IMR-90 (cell line): ENCODE results near the gene SELP. TPM values are rescaled to one million over a fixed set of nuclear protein-coding genes. Genes with fewer than 3 reads are reported as not detected.

Experiments used
- ATAC-seq: fragments of 200-7000 bp; cut with Tn5 transposase; 2 replicates; pipeline ENCODE4 v1.9.1; 2020; ENCODE audit warnings: low read depth, mild to moderate bottlenecking, moderate library complexity
- BruUV-seq: library from RNA; stranded (reverse); fragments of 400-500 nt; replicated peaks from 2 replicates; lab custom pipeline; 2021; lab: Mats Ljungman, UMichigan
- CTCF ChIA-PET: fragments of 300-600 bp; formaldehyde crosslinking; extraction: SDS; loops from one replicate; lab custom pipeline; 2021; ENCODE audit warnings: antibody characterized with exemption; lab: Yijun Ruan, JAX
- POLR2A ChIA-PET: fragments of 300-600 bp; sonication (Branson Sonifier 250); formaldehyde crosslinking; loops from one replicate; lab custom pipeline; 2022; ENCODE audit warnings: antibody characterized with exemption; ENCODE audit not compliant: unreplicated experiment; lab: Charles Lee
- DNase-seq: peaks from one replicate; pipeline ENCODE4 v3.0.0; 2013
- H2AFZ ChIP-seq: replicated peaks from 2 replicates; pipeline ENCODE3; 2013; ENCODE audit warnings: low read length, mild to moderate bottlenecking; ENCODE audit not compliant: poor library complexity
- H2AK5ac ChIP-seq: 2 replicates; pipeline ENCODE4 v1.6.1; 2013; ENCODE audit warnings: low read depth, low read length, inconsistent platforms
- H2AK9ac ChIP-seq: replicated peaks from 2 replicates; pipeline ENCODE3; 2013; ENCODE audit warnings: mild to moderate bottlenecking, low read depth, low read length, moderate library complexity; ENCODE audit not compliant: poor library complexity
- H2BK120ac ChIP-seq: 2 replicates; pipeline ENCODE4 v1.6.1; 2013; ENCODE audit warnings: low read depth, low read length, inconsistent platforms
- H2BK15ac ChIP-seq: 3 replicates; pipeline ENCODE4 v1.6.1; 2013; ENCODE audit warnings: low read depth, low read length, inconsistent platforms
- H2BK20ac ChIP-seq: 2 replicates; pipeline ENCODE4 v1.6.1; 2013; ENCODE audit warnings: low read depth, mild to moderate bottlenecking, inconsistent platforms, low read length, moderate library complexity
- H2BK5ac ChIP-seq: 2 replicates; pipeline ENCODE4 v1.6.1; 2013; ENCODE audit warnings: mild to moderate bottlenecking, low read depth, low read length, inconsistent platforms; ENCODE audit not compliant: poor library complexity, severe bottlenecking
- H3K14ac ChIP-seq: replicated peaks from 2 replicates; pipeline ENCODE4 v1.6.1; 2013; ENCODE audit warnings: low read depth, low read length, inconsistent platforms
- H3K18ac ChIP-seq: 2 replicates; pipeline ENCODE4 v1.6.1; 2013; ENCODE audit warnings: low read depth, low read length, control low read depth
- H3K23ac ChIP-seq: 2 replicates; pipeline ENCODE4 v1.6.1; 2013; ENCODE audit warnings: low read depth, low read length, inconsistent platforms
- H3K27ac ChIP-seq: 2 replicates; pipeline ENCODE4 v1.5.1; 2013; ENCODE audit warnings: mild to moderate bottlenecking, control low read depth, low read length; ENCODE audit not compliant: insufficient read depth
- H3K27me3 ChIP-seq: 2 replicates; pipeline ENCODE4 v1.6.1; 2013; ENCODE audit warnings: low read length; ENCODE audit not compliant: control insufficient read depth, insufficient read depth
- H3K36me3 ChIP-seq: 2 replicates; pipeline ENCODE4 v1.6.1; 2013; ENCODE audit warnings: low read length, mixed read lengths; ENCODE audit not compliant: control insufficient read depth, insufficient read depth
- H3K4ac ChIP-seq: 2 replicates; pipeline ENCODE4 v1.6.1; 2013; ENCODE audit warnings: low read depth, low read length, inconsistent platforms
- H3K4me1 ChIP-seq: 2 replicates; pipeline ENCODE4 v1.6.1; 2013; ENCODE audit warnings: low read length, mixed read lengths; ENCODE audit not compliant: control insufficient read depth, insufficient read depth
- H3K4me2 ChIP-seq: 2 replicates; pipeline ENCODE4 v1.6.1; 2013; ENCODE audit warnings: low read depth, mild to moderate bottlenecking, control low read depth, low read length, moderate library complexity
- H3K4me3 ChIP-seq: 2 replicates; pipeline ENCODE4 v1.5.1; 2013; ENCODE audit warnings: low read depth, mild to moderate bottlenecking, control low read depth, low read length, moderate library complexity; ENCODE audit not compliant: insufficient read depth
- H3K56ac ChIP-seq: 2 replicates; pipeline ENCODE4 v1.6.1; 2013; ENCODE audit warnings: low read length, inconsistent platforms; ENCODE audit not compliant: insufficient read depth; ENCODE audit errors: extremely low read depth
- H3K79me1 ChIP-seq, 2 experiments: 2 replicates each; pipeline ENCODE4 v1.6.1; 2013; ENCODE audit warnings: low read length in 2 of 2, inconsistent platforms in 1 of 2, low read depth in 1 of 2
- H3K9ac ChIP-seq: 2 replicates; pipeline ENCODE4 v1.6.1; 2013; ENCODE audit warnings: low read depth, low read length, control low read depth
- H3K9me1 ChIP-seq: 2 replicates; pipeline ENCODE4 v1.6.1; 2013; ENCODE audit warnings: low read length, inconsistent platforms; ENCODE audit not compliant: insufficient read depth
- H3K9me3 ChIP-seq: 2 replicates; pipeline ENCODE4 v1.6.1; 2013; ENCODE audit warnings: low read length; ENCODE audit not compliant: control insufficient read depth, insufficient read depth
- H4K20me1 ChIP-seq: 2 replicates; pipeline ENCODE4 v1.6.1; 2013; ENCODE audit warnings: low read length, inconsistent platforms; ENCODE audit not compliant: insufficient read depth
- H4K5ac ChIP-seq: 2 replicates; pipeline ENCODE4 v1.6.1; 2013; ENCODE audit warnings: mild to moderate bottlenecking, low read depth, low read length, control low read depth
- H4K8ac ChIP-seq, 2 experiments: 2 replicates each; pipeline ENCODE4 v1.6.1; 2013; ENCODE audit warnings: low read depth in 2 of 2, low read length in 2 of 2, control low read depth in 1 of 2, inconsistent platforms in 1 of 2
- H4K91ac ChIP-seq: 2 replicates; pipeline ENCODE4 v1.6.1; 2013; ENCODE audit warnings: low read depth, low read length, inconsistent platforms; ENCODE audit not compliant: insufficient read depth
- MAZ ChIP-seq: IDR thresholded peaks from 2 replicates; pipeline ENCODE4 v1.6.1; 2012; ENCODE audit warnings: low read depth, mild to moderate bottlenecking, low read length, improper control_type of control experiment, moderate library complexity, borderline replicate concordance
- NFE2L2 ChIP-seq: fragments of 150-350 bp; IDR thresholded peaks from 2 replicates; pipeline ENCODE4 v1.6.1; 2016; ENCODE audit warnings: low read depth, mild to moderate bottlenecking, low read length
- USF2 ChIP-seq: fragments of 150-350 bp; IDR thresholded peaks from 2 replicates; pipeline ENCODE4 v1.6.1; 2017; ENCODE audit warnings: mild to moderate bottlenecking, antibody characterized with exemption, low read length, low read depth
- WGBS, 2 experiments: methylation state at CpG; one replicate each; pipeline versions ENCODE4 v1.1.5 to v1.1.7; 2013; ENCODE audit warnings: missing lambda C conversion rate in 2 of 2; ENCODE audit not compliant: insufficient read length in 1 of 2; ENCODE audit errors: extremely low coverage in 2 of 2; 5-methylcytosine and 5-hydroxymethylcytosine counted together
- dilution Hi-C: fragments of 300-500 bp; cut with HindIII; formaldehyde crosslinking; loops from one replicate; pipeline ENCODE4 v1.14.3; 2018; ENCODE audit warnings: low sequenced_read_pairs; ENCODE audit not compliant: unreplicated experiment
- in situ Hi-C: fragments of 300-500 bp; cut with MboI; formaldehyde crosslinking; loops from 3 replicates; pipeline ENCODE4 v1.14.3; 2019; ENCODE audit warnings: low sequenced_read_pairs, inconsistent platforms, mixed read lengths
- intact Hi-C: fragments of 100-400 bp; cut with micrococcal nuclease; formaldehyde crosslinking; loops from 2 replicates; pipeline ENCODE4 v1.10.0; 2022
- polyA plus RNA-seq, 3 experiments: library from polyadenylated mRNA; depleted of rRNA; stranded (reverse); fragments of >200 nt; gene quantifications; 2 replicates each; pipeline ENCODE4 v1.2.3, GENCODE V29; 2012; ENCODE audit warnings: low replicate concordance in 1 of 3
- total RNA-seq: library from RNA; depleted of rRNA; stranded (reverse); fragments of >200 nt; gene quantifications from 2 replicates; pipeline ENCODE4 v1.2.3, GENCODE V29; 2012

SELP gene
- total and polyA plus RNA-seq, 2 of the 4 experiments (the other 2 are of a cell fraction): not detected

GRCh38 chr1:169651035-169651434 is 21.1 kb upstream of the SELP start:
- no TSS peak for BruUV-seq
- Histone ChIP-seq H3K14ac (no peak overlapping the region), H4K20me1 (no peaks in the 10 kb centered on the region), H3K9me1 (no peaks in the 10 kb centered on the region; the same call in 1 of the 2 replicates), H3K79me1 (no peaks in the 10 kb centered on the region), H3K4me1 (no peaks in the 10 kb centered on the region), H3K36me3 (no peaks in the 10 kb centered on the region), H3K4me3 (no peak overlapping the region), H2AK9ac (no peak overlapping the region), H2BK15ac (no peak overlapping the region), H2AK5ac (no peak overlapping the region), H3K18ac (no peak overlapping the region), H4K5ac (no peak overlapping the region), H3K27me3 (no peaks in the 10 kb centered on the region), H3K4me2 (no peak overlapping the region), H3K56ac (no peak overlapping the region), H3K9ac (no peak overlapping the region), H3K9me3 (no peaks in the 10 kb centered on the region), H3K23ac (no peak overlapping the region), H2BK5ac (no peak overlapping the region), H4K8ac (no peak overlapping the region), H3K27ac (no peak overlapping the region), H2BK120ac (no peak overlapping the region), H2BK20ac (no peak overlapping the region), H4K91ac (no peak overlapping the region), H2AFZ (no peak overlapping the region), H3K4ac (no peak overlapping the region)
- intact Hi-C loops (no loop called here), dilution Hi-C loops (no loop called here), in situ Hi-C loops (no loop called here)
- CTCF ChIA-PET: no interaction called here
- WGBS, 2 experiments: no CpG with 5 or more reads among the region's 2 CpGs
- POLR2A ChIA-PET: no interaction called here
- no peak for DNase-seq
- no peak for ATAC-seq
- no peak for TF ChIP-seq MAZ
- TF ChIP-seq USF2: no peak
- no peak for TF ChIP-seq NFE2L2
